Measurements from ENCODE around the gene HTRA2. TPM values are rescaled to one million over a fixed set of nuclear protein-coding genes. Genes with fewer than 3 reads are reported as not detected.

The HTRA2 gene
- total RNA-seq, 1 donor from 2014 or later = 52.5 TPM

GRCh38 chr2:74538881-74539339 lies 9.2 kb downstream of the HTRA2 start:
- DNase-seq (ENCODE audit: low read depth, low spot score) = no peak

- DNase-seq (ENCODE audit: low read depth, low spot score) = no peak
Observed at GRCh38 chr2:74540291-74540690, 10.6 kb downstream of the HTRA2 start.

GRCh38 chr2:74542978-74543377 lies 13.2 kb downstream of the HTRA2 start:
- no peak for DNase-seq (ENCODE audit: low read depth, low spot score)

- no peak for DNase-seq (ENCODE audit: low read depth, low spot score)
Observed at GRCh38 chr2:74544634-74545033, 14.9 kb downstream of the HTRA2 start.

GRCh38 chr2:74546004-74546403 lies 16.3 kb downstream of the HTRA2 start:
- no peak for DNase-seq (ENCODE audit: low read depth, low spot score)

- no peak for DNase-seq (ENCODE audit: low read depth, low spot score)
Observed at GRCh38 chr2:74548285-74548899, 18.7 kb downstream of the HTRA2 start.

- no peak for DNase-seq (ENCODE audit: low read depth, low spot score)
Observed at GRCh38 chr2:74548900-74549826, 19.4 kb downstream of the HTRA2 start.

- no peak for DNase-seq (ENCODE audit: low read depth, low spot score)
Observed at GRCh38 chr2:74550231-74550630, 20.5 kb downstream of the HTRA2 start.

GRCh38 chr2:74551530-74551929 lies 21.8 kb downstream of the HTRA2 start:
- DNase-seq (ENCODE audit: low read depth, low spot score) = no peak

GRCh38 chr2:74551942-74552913 lies 22.5 kb downstream of the HTRA2 start:
- DNase-seq (ENCODE audit: low read depth, low spot score) = no peak

- DNase-seq (ENCODE audit: low read depth, low spot score) = no peak
Observed at GRCh38 chr2:74552914-74553811, 23.4 kb downstream of the HTRA2 start.

- DNase-seq (ENCODE audit: low read depth, low spot score) = no peak
Observed at GRCh38 chr2:74553892-74554819, 24.4 kb downstream of the HTRA2 start, which contains the start of the genes DOK1 and LOXL3. Gene DOK1 (plus strand): TSS chr2:74554720. CDS start chr2:74554755, 35 bp downstream. Gene LOXL3 (minus strand): TSS chr2:74553942. CDS start chr2:74552634, 1,308 bp downstream.

GRCh38 chr2:74554820-74555531 lies 25.2 kb downstream of the HTRA2 start:
- DNase-seq (ENCODE audit: low read depth, low spot score) = no peak

GRCh38 chr2:74555610-74556103 lies 25.9 kb downstream of the HTRA2 start:
- DNase-seq (ENCODE audit: low read depth, low spot score) = no peak

- DNase-seq (ENCODE audit: low read depth, low spot score) = no peak
Observed at GRCh38 chr2:74556159-74556558, 26.4 kb downstream of the HTRA2 start.

GRCh38 chr2:74556831-74557370 lies 27.2 kb downstream of the HTRA2 start:
- no peak for DNase-seq (ENCODE audit: low read depth, low spot score)

- no peak for DNase-seq (ENCODE audit: low read depth, low spot score)
Observed at GRCh38 chr2:74558284-74559230, 28.8 kb downstream of the HTRA2 start.

Measured in pulmonary artery endothelial cell (primary cell).